Lung (tissue), 12 donors: ENCODE measurements around the gene ANKRD11. TPM values are rescaled to one million over a fixed set of nuclear protein-coding genes. Genes with fewer than 3 reads are reported as not detected.
"Not testable (repeated sequence)": the region's sequence is repeated elsewhere in the genome, so short reads cannot be mapped to it uniquely, and the experiment has no call there.

Source experiments
- ATAC-seq: fragments of 200-7000 bp; cut with Tn5 transposase; one replicate; pipeline ENCODE4 v1.9.1; 2020; ENCODE audit warnings: moderate number of reproducible peaks; ENCODE audit not compliant: insufficient read depth, low FRiP score
- DNase-seq, 3 donors: peaks; one replicate each; pipeline ENCODE4 v3.0.0-alpha.2; 2013 to 2017
- H3K27ac ChIP-seq, 2 donors: one replicate each; pipeline ENCODE4 v1.5.1; 2013; ENCODE audit warnings: mild to moderate bottlenecking in 2 of 2, moderate library complexity in 2 of 2, control low read depth in 1 of 2, inconsistent platforms in 1 of 2, low read depth in 1 of 2, low read length in 1 of 2
- H3K27me3 ChIP-seq, 3 donors: one replicate each; pipeline ENCODE4 v1.5.1; 2013; ENCODE audit warnings: low read length in 2 of 3; ENCODE audit not compliant: control insufficient read depth in 3 of 3, insufficient read depth in 3 of 3
- H3K36me3 ChIP-seq, 4 donors: one replicate each; pipeline ENCODE4 v1.5.1; 2013; ENCODE audit warnings: low read length in 4 of 4, mild to moderate bottlenecking in 1 of 4, moderate library complexity in 1 of 4; ENCODE audit not compliant: control insufficient read depth in 4 of 4, insufficient read depth in 4 of 4
- H3K4me1 ChIP-seq, 5 donors: one replicate each; pipeline ENCODE4 v1.5.1; 2013; ENCODE audit warnings: low read length in 5 of 5, mild to moderate bottlenecking in 2 of 5, moderate library complexity in 1 of 5; ENCODE audit not compliant: control insufficient read depth in 5 of 5, insufficient read depth in 5 of 5
- H3K4me3 ChIP-seq: one replicate; pipeline ENCODE4 v1.5.1; 2013; ENCODE audit warnings: mild to moderate bottlenecking, control low read depth, moderate library complexity
- H3K9ac ChIP-seq, 2 donors: one replicate each; pipeline ENCODE4 v1.5.1; 2013; ENCODE audit warnings: low read length in 2 of 2, control low read depth in 1 of 2; ENCODE audit not compliant: insufficient read depth in 1 of 2
- H3K9me3 ChIP-seq, 4 donors: one replicate each; pipeline ENCODE4 v1.5.1; 2013; ENCODE audit warnings: low read length in 3 of 4, mild to moderate bottlenecking in 1 of 4, moderate library complexity in 1 of 4; ENCODE audit not compliant: control insufficient read depth in 4 of 4, insufficient read depth in 3 of 4
- WGBS, 2 donors: extraction: QIAGEN DNeasy Blood & Tissue Kit; methylation state at CpG; one replicate each; pipeline ENCODE4 v1.1.7; 2013; 5-methylcytosine and 5-hydroxymethylcytosine counted together
- polyA plus RNA-seq, 2 donors: library from polyadenylated mRNA; stranded (reverse); fragments of 200-250 nt; gene quantifications; one replicate each; pipeline ENCODE4 v1.2.1, GENCODE V29; 2013
- total RNA-seq, 2 donors: library from RNA; depleted of rRNA in 1 of 2; stranded (reverse); fragments of >200 nt in 1 of 2; gene quantifications; one replicate each; pipeline ENCODE4 v1.2.1, GENCODE V29; 2014 to 2021
- TF ChIP-seq, protein P1 (sequence below): IDR thresholded peaks from 2 replicates; pipeline ENCODE4 v1.5.1; 2012; ENCODE audit warnings: mild to moderate bottlenecking; ENCODE audit errors: control extremely low read depth, extremely low read depth
- donor health status: control.
- donor health status: control.
- donor health status: Bipolar disorder and iron deficiency.
- donor health status: healthy.
- donor health status: DM: yes; HTN: yes; CAD: no.

The ANKRD11 gene
- total and polyA plus RNA-seq, 4 donors: 58.5 to 162 (median 89.5) TPM

DNA sequence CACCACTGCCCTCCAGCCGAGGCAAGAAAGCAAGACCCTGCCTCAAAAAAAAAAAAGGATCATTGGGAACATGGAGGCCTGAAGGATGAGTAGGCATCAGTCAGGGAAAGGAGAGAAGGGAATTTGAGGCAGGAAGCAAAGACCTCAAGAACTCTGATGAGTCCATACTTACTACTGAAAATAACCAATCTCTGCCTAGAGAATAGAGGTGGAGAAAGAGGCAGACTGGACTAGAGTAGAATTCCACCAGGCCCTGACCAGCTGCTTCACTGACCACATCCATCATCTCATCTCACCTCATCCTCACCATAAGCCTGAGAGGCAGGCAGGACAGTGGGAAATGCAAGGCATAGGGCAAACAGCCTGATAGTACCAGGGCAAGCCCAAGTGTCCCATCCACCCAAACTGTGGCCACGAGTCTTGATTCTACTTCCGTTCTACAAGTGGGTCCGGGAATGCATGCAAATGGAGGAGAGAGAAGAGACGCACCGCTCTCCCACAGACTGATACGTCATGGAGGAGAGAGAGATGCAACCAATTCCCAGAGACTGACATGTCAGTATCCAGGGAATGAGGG lies 17.1 kb downstream of the ANKRD11 start:
- ATAC-seq (no peak), DNase-seq (no peak)
- Histone ChIP-seq H3K9me3 (no peaks in the 10 kb centered on the region), H3K4me3 (no peak overlapping the region), H3K9ac (no peak overlapping the region), H3K27ac (peak overlapping the region in 1 of 2 donors; percentile 23), H3K36me3 (no peaks in the 10 kb centered on the region), H3K27me3 (no peaks in the 10 kb centered on the region), H3K4me1 (peaks cover 0 to 44% (median 5%) of the 10 kb centered on the region in 5 donors)
- TF ChIP-seq, protein P1, sequence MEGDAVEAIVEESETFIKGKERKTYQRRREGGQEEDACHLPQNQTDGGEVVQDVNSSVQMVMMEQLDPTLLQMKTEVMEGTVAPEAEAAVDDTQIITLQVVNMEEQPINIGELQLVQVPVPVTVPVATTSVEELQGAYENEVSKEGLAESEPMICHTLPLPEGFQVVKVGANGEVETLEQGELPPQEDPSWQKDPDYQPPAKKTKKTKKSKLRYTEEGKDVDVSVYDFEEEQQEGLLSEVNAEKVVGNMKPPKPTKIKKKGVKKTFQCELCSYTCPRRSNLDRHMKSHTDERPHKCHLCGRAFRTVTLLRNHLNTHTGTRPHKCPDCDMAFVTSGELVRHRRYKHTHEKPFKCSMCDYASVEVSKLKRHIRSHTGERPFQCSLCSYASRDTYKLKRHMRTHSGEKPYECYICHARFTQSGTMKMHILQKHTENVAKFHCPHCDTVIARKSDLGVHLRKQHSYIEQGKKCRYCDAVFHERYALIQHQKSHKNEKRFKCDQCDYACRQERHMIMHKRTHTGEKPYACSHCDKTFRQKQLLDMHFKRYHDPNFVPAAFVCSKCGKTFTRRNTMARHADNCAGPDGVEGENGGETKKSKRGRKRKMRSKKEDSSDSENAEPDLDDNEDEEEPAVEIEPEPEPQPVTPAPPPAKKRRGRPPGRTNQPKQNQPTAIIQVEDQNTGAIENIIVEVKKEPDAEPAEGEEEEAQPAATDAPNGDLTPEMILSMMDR: no peak
- WGBS, 2 donors: 88 to 96% methylated on average over 7 of the region's 7 CpGs

DNA sequence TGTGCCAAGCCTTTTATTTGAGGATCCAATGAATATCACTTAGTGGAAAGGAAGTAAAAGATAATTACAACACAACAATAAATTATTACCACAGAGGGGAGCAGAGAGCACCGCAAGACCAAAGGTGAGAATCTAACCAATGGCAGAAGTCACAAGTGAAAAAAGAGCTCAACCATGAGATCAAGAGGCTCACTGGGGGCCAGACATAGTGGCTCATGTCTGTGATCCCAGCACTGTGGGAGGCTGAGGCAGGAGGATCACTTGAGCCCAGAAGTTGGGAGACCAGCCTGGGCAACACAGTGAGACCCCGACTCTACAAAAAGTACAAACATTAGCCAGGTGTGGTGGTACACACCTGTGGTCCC lies 17.7 kb downstream of the ANKRD11 start:
- Histone ChIP-seq H3K9me3 (no peaks in the 10 kb centered on the region), H3K27ac (no peak overlapping the region), H3K27me3 (no peaks in the 10 kb centered on the region), H3K36me3 (no peaks in the 10 kb centered on the region), H3K4me1 (peaks cover 0 to 42% (median 5%) of the 10 kb centered on the region in 5 donors), H3K9ac (no peak overlapping the region), H3K4me3 (no peak overlapping the region)
- TF ChIP-seq, protein P1: no peak
- DNase-seq (no peak), ATAC-seq (no peak)
- WGBS, 2 donors: 60 to 83% methylated on average over 2 of the region's 2 CpGs

DNA sequence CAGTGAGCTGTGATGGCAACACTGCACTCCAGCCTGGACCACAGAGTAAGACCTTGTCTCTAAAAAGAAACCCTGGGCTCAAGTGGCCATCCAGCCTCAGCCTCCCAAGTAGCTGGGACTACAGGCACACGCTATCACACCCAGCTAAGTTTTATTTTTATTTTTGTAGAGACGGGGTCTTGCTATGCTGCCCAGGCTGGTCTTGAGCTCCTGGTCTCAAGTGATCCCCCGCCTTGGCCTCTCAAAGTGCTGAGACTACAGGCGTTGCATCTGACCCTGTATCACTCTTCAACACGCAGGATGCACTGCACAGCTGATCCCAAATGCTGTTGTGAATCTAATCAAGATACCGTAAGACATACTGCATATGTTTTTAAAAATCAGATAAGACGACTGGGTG lies 23.0 kb downstream of the ANKRD11 start:
- no peak overlapping the region for H3K27ac ChIP-seq
- peaks cover 0 to 3% (median 0%) of the 10 kb centered on the region in 4 donors for H3K36me3 ChIP-seq
- TF ChIP-seq, protein P1: no peak
- H3K4me3 ChIP-seq: no peak overlapping the region
- no peaks in the 10 kb centered on the region for H3K27me3 ChIP-seq
- H3K9me3 ChIP-seq: no peaks in the 10 kb centered on the region
- WGBS, 2 donors: 86 to 92% methylated on average over 7 of the region's 7 CpGs
- no peak overlapping the region for H3K9ac ChIP-seq
- H3K4me1 ChIP-seq: peaks cover 2 to 25% (median 4%) of the 10 kb centered on the region in 5 donors
- no peak for ATAC-seq
- no peak for DNase-seq

DNA sequence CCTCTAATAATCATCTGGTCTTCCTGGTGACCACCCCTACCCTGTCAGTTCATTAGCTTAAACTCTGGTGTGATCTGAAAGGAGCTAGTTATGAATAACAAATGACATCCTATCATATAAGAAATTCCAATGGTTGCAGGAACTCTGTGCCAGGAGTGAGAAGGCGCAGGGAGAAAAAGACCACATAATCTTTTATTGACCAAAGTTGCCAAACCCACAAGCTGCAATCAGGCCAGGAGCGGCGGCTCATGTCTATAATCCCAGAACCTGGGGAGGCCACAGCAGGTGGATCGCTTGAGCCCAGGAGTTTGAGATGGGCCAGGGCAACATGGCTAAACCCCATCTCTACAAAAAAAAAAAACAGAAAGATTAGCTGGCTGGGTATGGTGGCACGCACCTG lies 23.4 kb downstream of the ANKRD11 start:
- 94 to 95% methylated on average over 5 of the region's 5 CpGs for WGBS, 2 donors
- Histone ChIP-seq H3K9ac (no peak overlapping the region), H3K36me3 (peaks cover 0 to 3% (median 0%) of the 10 kb centered on the region in 4 donors), H3K4me3 (no peak overlapping the region), H3K9me3 (no peaks in the 10 kb centered on the region), H3K27ac (no peak overlapping the region), H3K27me3 (no peaks in the 10 kb centered on the region), H3K4me1 (peaks cover 2 to 21% (median 4%) of the 10 kb centered on the region in 5 donors)
- no peak for DNase-seq
- TF ChIP-seq, protein P1: no peak
- ATAC-seq: no peak

DNA sequence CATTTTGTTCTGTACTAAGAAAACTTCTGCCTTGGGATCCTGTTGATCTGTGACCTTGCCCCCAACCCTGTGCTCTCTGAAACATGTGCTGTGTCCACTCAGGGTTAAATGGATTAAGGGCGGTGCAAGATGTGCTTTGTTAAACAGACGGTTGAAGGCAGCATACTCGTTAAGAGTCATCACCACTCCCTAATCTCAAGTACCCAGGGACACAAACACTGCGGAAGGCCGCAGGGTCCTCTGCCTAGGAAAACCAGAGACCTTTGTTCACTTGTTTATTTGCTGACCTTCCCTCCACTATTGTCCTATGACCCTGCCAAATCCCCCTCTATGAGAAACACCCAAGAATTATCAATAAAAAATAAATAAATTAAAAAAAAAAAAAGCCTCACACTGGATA lies 27.0 kb downstream of the ANKRD11 start:
- H3K9ac ChIP-seq, H3K4me3 ChIP-seq, H3K9me3 ChIP-seq, DNase-seq, H3K36me3 ChIP-seq, H3K27ac ChIP-seq, H3K27me3 ChIP-seq, ATAC-seq: not testable (repeated sequence)
- WGBS, 2 donors: 62 to 83% methylated on average over 5 of the region's 5 CpGs
- peaks cover 0 to 12% (median 4%) of the 10 kb centered on the region in 5 donors for H3K4me1 ChIP-seq
